Muscle of leg (tissue), 11 donors: Measurements from ENCODE around the gene P3H1. TPM values are rescaled to one million over a fixed set of nuclear protein-coding genes. Genes with fewer than 3 reads are reported as not detected.
"Not testable (repeated sequence)": the region's sequence is repeated elsewhere in the genome, so short reads cannot be mapped to it uniquely, and the experiment has no call there.

Experiments used
- DNase-seq: peaks from one replicate; pipeline ENCODE4 v3.0.0; 2013
- H3K27ac ChIP-seq: one replicate; pipeline ENCODE4 v1.5.1; 2013; ENCODE audit warnings: mild to moderate bottlenecking, low read length, control low read depth
- H3K27me3 ChIP-seq: one replicate; pipeline ENCODE4 v1.6.1; 2013; ENCODE audit warnings: low read length; ENCODE audit not compliant: control insufficient read depth, insufficient read depth
- H3K36me3 ChIP-seq: one replicate; pipeline ENCODE4 v1.6.1; 2013; ENCODE audit warnings: low read length; ENCODE audit not compliant: control insufficient read depth, insufficient read depth
- H3K4me1 ChIP-seq: one replicate; pipeline ENCODE4 v1.6.1; 2013; ENCODE audit warnings: low read length; ENCODE audit not compliant: control insufficient read depth, insufficient read depth
- H3K4me3 ChIP-seq: one replicate; pipeline ENCODE4 v1.5.1; 2013; ENCODE audit warnings: low read length, control low read depth
- H3K9me3 ChIP-seq: replicated peaks from 2 replicates; pipeline ENCODE4 v1.6.1; 2013; ENCODE audit warnings: low read depth, low read length; ENCODE audit not compliant: control insufficient read depth
- WGBS: methylation state at CpG from one replicate; pipeline ENCODE4 v1.1.5; 2013; ENCODE audit warnings: missing lambda C conversion rate; ENCODE audit not compliant: insufficient coverage; 5-methylcytosine and 5-hydroxymethylcytosine counted together
- polyA plus RNA-seq, 8 donors: library from polyadenylated mRNA; unstranded; fragments of 120-200 nt; gene quantifications; one replicate each; pipeline versions ENCODE4 v1.2.1 to v1.2.3, GENCODE V29; 2013; ENCODE audit warnings: inconsistent platforms in 1 of 8, low replicate concordance in 1 of 8; ENCODE audit not compliant: insufficient read length in 8 of 8, insufficient read depth in 1 of 8
- total RNA-seq: library from RNA; stranded (reverse); fragments of 120-200 nt; gene quantifications from one replicate; pipeline ENCODE4 v1.2.4, GENCODE V29; 2013

P3H1 gene
- total and polyA plus RNA-seq, 9 donors = 51.7 to 103 (median 72.3) TPM

- Histone ChIP-seq H3K27me3 (no peaks in the 10 kb centered on the region), H3K27ac (no peak overlapping the region), H3K4me1 (no peaks in the 10 kb centered on the region), H3K36me3 (peaks cover 72% of the 10 kb centered on the region), H3K4me3 (no peak overlapping the region), H3K9me3 (no peaks in the 10 kb centered on the region)
- 79% methylated on average over 2 of the region's 3 CpGs for WGBS
- DNase-seq = no peak
Measured at GRCh38 chr1:42758641-42759040, 8.2 kb downstream of the P3H1 start.

DNA sequence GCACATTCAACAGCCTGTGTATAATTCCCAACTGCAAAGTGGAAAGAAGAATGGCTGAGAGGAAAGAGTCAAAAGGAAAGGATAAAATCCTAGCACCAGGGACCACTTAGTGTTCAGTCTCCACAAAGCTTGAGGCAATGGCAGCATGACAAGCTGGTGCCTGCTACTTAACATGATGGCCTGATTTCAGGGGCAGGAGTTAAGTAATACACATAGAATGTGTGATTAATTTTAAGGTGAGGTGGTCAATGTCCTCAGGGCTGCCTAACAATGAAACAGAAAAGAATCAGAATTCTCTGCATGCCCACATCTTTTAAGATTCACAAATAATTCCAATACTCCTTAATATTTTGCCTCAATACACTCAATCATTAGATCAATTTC lies 8.9 kb downstream of the P3H1 start:
- Histone ChIP-seq H3K27me3 (no peaks in the 10 kb centered on the region), H3K36me3 (peaks cover 75% of the 10 kb centered on the region), H3K9me3 (no peaks in the 10 kb centered on the region), H3K4me3 (no peak overlapping the region), H3K27ac (no peak overlapping the region), H3K4me1 (no peaks in the 10 kb centered on the region)
- no peak for DNase-seq

DNA sequence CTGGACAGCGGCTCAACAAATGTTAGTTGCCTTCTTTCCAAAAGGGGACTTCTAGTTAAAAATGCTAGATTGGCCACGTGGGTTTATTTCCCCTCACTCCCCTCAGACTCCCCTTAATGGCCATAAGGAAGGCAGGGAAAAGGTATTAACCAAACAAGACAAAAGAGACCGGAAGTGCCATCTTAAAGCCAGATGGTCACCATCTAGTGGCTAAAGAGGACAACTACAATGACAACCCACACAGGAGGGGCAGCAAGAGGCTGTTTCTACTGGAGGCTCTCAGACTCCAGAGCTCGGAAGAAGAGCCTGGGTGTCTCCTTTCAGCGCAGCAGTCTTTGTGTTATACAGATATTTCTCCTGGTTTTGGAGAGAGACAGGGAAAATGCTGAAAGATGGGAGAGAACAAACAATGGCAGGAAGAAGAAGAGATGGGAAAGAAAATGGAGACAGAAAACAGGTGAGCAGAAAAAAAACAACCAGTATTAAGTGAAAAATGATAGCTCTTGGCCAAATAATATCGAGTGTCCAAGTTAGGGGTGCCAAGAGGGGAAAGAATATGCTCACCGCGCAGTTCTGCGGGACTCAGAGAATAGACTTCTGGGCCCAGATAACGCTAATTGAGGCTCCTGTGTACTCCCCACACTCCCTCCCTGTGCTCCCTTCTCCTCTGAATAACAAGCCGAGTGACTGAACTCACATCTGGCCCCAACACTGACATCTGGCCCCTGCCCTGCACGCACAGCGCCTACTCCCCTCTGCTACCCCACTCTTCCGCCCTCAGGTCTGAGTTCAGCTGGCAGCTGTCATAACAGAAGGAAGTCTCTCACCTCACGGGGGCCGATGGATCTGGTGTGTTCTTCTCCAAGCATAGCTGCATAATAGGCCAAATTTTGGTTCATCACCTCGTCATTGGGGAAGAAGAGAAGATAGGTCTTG lies 9.6 kb downstream of the P3H1 start:
- no peak overlapping the region for H3K27ac ChIP-seq
- H3K27me3 ChIP-seq = no peaks in the 10 kb centered on the region
- H3K4me1 ChIP-seq = no peaks in the 10 kb centered on the region
- H3K36me3 ChIP-seq = peaks cover 77% of the 10 kb centered on the region
- no peaks in the 10 kb centered on the region for H3K9me3 ChIP-seq
- H3K4me3 ChIP-seq = no peak overlapping the region
- 64% methylated on average over 8 of the region's 17 CpGs for WGBS
- DNase-seq = peak; percentile 78

- Histone ChIP-seq H3K27ac (no peak overlapping the region), H3K36me3 (peaks cover 79% of the 10 kb centered on the region), H3K4me1 (no peaks in the 10 kb centered on the region), H3K9me3 (no peaks in the 10 kb centered on the region), H3K4me3 (no peak overlapping the region), H3K27me3 (no peaks in the 10 kb centered on the region)
- WGBS = no CpG with 5 or more reads among the region's 1 CpG
- DNase-seq = no peak
Measured at GRCh38 chr1:42753070-42753469, 13.8 kb downstream of the P3H1 start.

DNA sequence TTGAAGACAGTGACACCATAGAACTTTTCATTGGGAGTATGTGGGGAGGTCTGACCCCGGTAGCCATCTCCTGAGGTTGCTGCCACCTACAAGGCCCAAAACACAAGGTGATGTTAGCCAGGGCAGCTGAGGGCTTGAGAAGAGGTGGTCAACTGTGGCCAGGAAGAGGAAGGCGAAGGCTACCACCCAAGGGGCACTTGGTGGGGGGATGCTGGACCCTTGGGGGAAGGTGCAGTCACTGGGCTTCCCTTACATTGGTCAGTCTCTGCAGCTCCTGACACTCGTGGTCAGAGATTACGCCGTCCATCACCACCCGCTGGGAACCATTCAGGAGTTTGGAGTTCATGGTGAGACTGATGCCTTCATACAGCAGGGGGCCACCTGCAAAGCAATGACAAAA lies 14.5 kb downstream of the P3H1 start:
- DNase-seq = no peak
- H3K4me3 ChIP-seq = no peak overlapping the region
- H3K36me3 ChIP-seq = peaks cover 80% of the 10 kb centered on the region
- no peaks in the 10 kb centered on the region for H3K9me3 ChIP-seq
- H3K4me1 ChIP-seq = no peaks in the 10 kb centered on the region
- H3K27me3 ChIP-seq = no peaks in the 10 kb centered on the region
- WGBS = 91% methylated on average over 5 of the region's 6 CpGs
- no peak overlapping the region for H3K27ac ChIP-seq

GRCh38 chr1:42751511-42752070 lies 15.2 kb downstream of the P3H1 start:
- 96% methylated on average over 7 of the region's 8 CpGs for WGBS
- H3K27me3 ChIP-seq, H3K4me1 ChIP-seq, DNase-seq, H3K27ac ChIP-seq, H3K4me3 ChIP-seq, H3K9me3 ChIP-seq: not testable (repeated sequence)
- H3K36me3 ChIP-seq = peaks cover 80% of the 10 kb centered on the region

- no peaks in the 10 kb centered on the region for H3K27me3 ChIP-seq
- no peak for DNase-seq
- no peak overlapping the region for H3K4me3 ChIP-seq
- no peaks in the 10 kb centered on the region for H3K9me3 ChIP-seq
- peaks cover 80% of the 10 kb centered on the region for H3K36me3 ChIP-seq
- no peak overlapping the region for H3K27ac ChIP-seq
- H3K4me1 ChIP-seq = no peaks in the 10 kb centered on the region
- WGBS = 95% methylated on average over 11 of the region's 12 CpGs
Measured at GRCh38 chr1:42750041-42750440, 16.8 kb downstream of the P3H1 start.

DNA sequence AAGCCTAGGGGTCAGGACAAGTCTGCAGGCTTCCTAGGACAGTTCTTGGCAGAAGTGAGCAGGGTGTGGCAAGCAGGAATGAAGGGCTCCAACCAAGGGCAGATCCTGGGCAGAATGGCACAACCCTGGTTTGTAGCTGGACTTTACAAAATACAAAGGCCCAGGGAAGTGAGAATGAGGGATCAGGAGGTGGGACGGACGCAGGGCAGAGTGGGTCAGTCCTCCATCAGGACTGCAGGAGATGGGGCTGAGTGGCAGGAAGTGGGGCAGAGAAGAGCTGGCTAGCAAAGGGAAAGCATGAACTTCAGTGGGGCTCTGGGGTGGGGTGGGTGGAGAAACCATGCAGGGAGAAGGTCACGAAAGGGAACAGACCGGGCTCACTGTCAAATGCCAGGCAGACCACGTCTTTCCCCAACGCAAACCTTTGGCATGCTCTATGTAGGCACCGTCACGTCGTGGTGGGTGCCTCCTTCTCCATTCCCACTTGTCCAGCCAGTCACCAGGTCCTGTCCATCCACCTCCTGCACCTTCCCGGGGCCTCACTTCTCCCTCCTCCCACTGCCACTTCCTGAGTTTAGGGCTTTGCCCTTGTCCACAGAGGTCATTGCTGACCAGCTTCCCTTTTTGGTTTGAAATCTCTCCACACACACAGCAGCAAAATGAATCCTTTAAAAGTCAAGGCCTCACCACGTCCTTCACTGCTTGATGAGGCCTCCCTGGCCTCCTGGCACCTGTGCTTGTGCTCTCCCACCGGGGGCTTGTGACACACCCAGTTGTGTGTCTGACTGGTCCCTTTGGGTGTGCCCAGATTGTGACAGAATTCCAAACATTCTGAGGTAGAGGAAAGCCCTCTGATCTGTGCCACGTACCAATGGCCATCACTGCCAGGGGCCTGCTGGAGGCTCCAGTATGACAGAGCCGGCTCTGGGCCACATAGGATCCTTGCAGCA lies 18.1 kb downstream of the P3H1 start:
- Histone ChIP-seq H3K4me3 (no peak overlapping the region), H3K27ac (no peak overlapping the region), H3K4me1 (no peaks in the 10 kb centered on the region), H3K36me3 (peaks cover 67% of the 10 kb centered on the region), H3K9me3 (no peaks in the 10 kb centered on the region), H3K27me3 (no peaks in the 10 kb centered on the region)
- 86% methylated on average over 13 of the region's 14 CpGs for WGBS
- no peak for DNase-seq

GRCh38 chr1:42748021-42748420 lies 18.8 kb downstream of the P3H1 start:
- DNase-seq = no peak
- 81% methylated on average over 8 of the region's 10 CpGs for WGBS
- no peaks in the 10 kb centered on the region for H3K27me3 ChIP-seq
- H3K27ac ChIP-seq = no peak overlapping the region
- peaks cover 63% of the 10 kb centered on the region for H3K36me3 ChIP-seq
- no peaks in the 10 kb centered on the region for H3K9me3 ChIP-seq
- H3K4me1 ChIP-seq = no peaks in the 10 kb centered on the region
- H3K4me3 ChIP-seq = no peak overlapping the region

DNA sequence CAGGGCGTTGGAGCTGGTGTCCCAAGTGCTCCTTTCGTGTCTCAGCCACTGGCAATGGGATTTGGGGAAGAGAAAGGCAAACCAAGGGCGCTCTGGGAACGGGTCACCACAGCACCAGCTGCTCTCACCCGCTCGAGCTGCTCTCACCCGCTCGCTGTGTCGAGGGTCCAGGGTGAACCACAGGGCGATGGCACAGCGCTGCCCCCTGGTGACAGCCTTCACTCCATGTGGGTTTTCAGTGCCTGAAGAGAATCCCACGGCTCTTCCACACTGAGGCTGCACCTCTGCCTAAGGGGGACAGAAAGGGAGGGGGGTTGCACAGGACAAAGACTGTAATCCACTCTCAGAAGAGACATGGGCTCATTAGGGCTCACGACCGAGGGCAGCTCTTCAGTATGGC lies 19.7 kb downstream of the P3H1 start:
- no peak for DNase-seq
- H3K4me1 ChIP-seq = no peaks in the 10 kb centered on the region
- no peak overlapping the region for H3K27ac ChIP-seq
- H3K36me3 ChIP-seq = peaks cover 56% of the 10 kb centered on the region
- no peak overlapping the region for H3K4me3 ChIP-seq
- WGBS = 51% methylated on average over 12 of the region's 14 CpGs
- no peaks in the 10 kb centered on the region for H3K9me3 ChIP-seq
- H3K27me3 ChIP-seq = no peaks in the 10 kb centered on the region
